NT2/D1 (cell line): Measurements from ENCODE around the gene MYOZ3.

Experiments
- SUZ12 ChIP-seq: IDR thresholded peaks from 2 replicates; pipeline ENCODE4 v1.6.1; 2011; ENCODE audit not compliant: insufficient read length, insufficient read depth; ENCODE audit errors: extremely low read depth
- YY1 ChIP-seq: IDR thresholded peaks from 2 replicates; pipeline ENCODE4 v1.6.1; 2011; ENCODE audit not compliant: insufficient read length, insufficient read depth
- ZNF274 ChIP-seq: IDR thresholded peaks from 2 replicates; pipeline ENCODE4 v1.6.1; 2011; ENCODE audit warnings: mild to moderate bottlenecking, low read depth, low read length

- TF ChIP-seq SUZ12 (no peak), YY1 (no peak), ZNF274 (no peak)
Observed at GRCh38 chr5:150689120-150689519, 28.1 kb downstream of the MYOZ3 start.
